Keratinocyte (primary cell): ENCODE results near the gene DRGX. TPM values are rescaled to one million over a fixed set of nuclear protein-coding genes. Genes with fewer than 3 reads are reported as not detected.

Source experiments
- DNase-seq: peaks from one replicate; pipeline ENCODE4 v3.0.0-alpha.2; 2011; ENCODE audit warnings: low read depth, missing footprints, low spot score
- FAIRE-seq: peaks from 2 replicates; lab custom pipeline; 2011; peaks lifted over from hg19 to GRCh38; lab: Jason Lieb, UNC
- H2AFZ ChIP-seq: 2 replicates; pipeline ENCODE4 v1.6.0; 2012; ENCODE audit warnings: low read length, control low read depth, inconsistent platforms; ENCODE audit not compliant: control insufficient read depth
- H3K27ac ChIP-seq: 2 replicates; pipeline ENCODE4 v1.5.1; 2011; ENCODE audit warnings: low read length; ENCODE audit not compliant: control insufficient read depth, insufficient read depth
- H3K27me3 ChIP-seq: 3 replicates; pipeline ENCODE4 v1.6.0; 2011; ENCODE audit warnings: low read length; ENCODE audit not compliant: control insufficient read depth, insufficient read depth; ENCODE audit errors: extremely low read depth
- H3K36me3 ChIP-seq, 2 experiments: 2 replicates in 1 of 2; 3 replicates in 1 of 2; pipeline ENCODE4 v1.5.1; 2011; ENCODE audit warnings: low read length in 2 of 2, mild to moderate bottlenecking in 1 of 2; ENCODE audit not compliant: control insufficient read depth in 2 of 2, insufficient read depth in 2 of 2; ENCODE audit errors: extremely low read depth in 1 of 2
- H3K4me1 ChIP-seq: 3 replicates; pipeline ENCODE4 v1.5.1; 2011; ENCODE audit warnings: low read length; ENCODE audit not compliant: control insufficient read depth, insufficient read depth; ENCODE audit errors: extremely low read depth
- H3K4me2 ChIP-seq: 3 replicates; pipeline ENCODE4 v1.6.0; 2011; ENCODE audit warnings: low read depth, low read length; ENCODE audit not compliant: control insufficient read depth, insufficient read depth; ENCODE audit errors: extremely low read depth
- H3K4me3 ChIP-seq, 3 experiments: fragments of 200-600 bp in 1 of 3; sonication (generic) in 1 of 3; 2 replicates in 2 of 3; 3 replicates in 1 of 3; pipeline ENCODE4 v1.5.1; 2011 to 2016; ENCODE audit warnings: low read length in 3 of 3, mild to moderate bottlenecking in 3 of 3, control low read depth in 2 of 3, inconsistent platforms in 1 of 3, low read depth in 1 of 3, mixed read lengths in 1 of 3, mixed run types in 1 of 3, moderate library complexity in 1 of 3; ENCODE audit not compliant: control insufficient read depth in 2 of 3, insufficient read depth in 2 of 3; ENCODE audit errors: extremely low read depth in 1 of 3
- H3K79me2 ChIP-seq: 2 replicates; pipeline ENCODE4 v1.6.0; 2012; ENCODE audit warnings: low read length; ENCODE audit not compliant: control insufficient read depth, insufficient read depth
- H3K9ac ChIP-seq: 3 replicates; pipeline ENCODE4 v1.6.0; 2011; ENCODE audit warnings: low read length; ENCODE audit not compliant: control insufficient read depth, insufficient read depth; ENCODE audit errors: extremely low read depth
- H3K9me1 ChIP-seq: 3 replicates; pipeline ENCODE4 v1.6.0; 2011; ENCODE audit warnings: low read length; ENCODE audit not compliant: control insufficient read depth, insufficient read depth; ENCODE audit errors: extremely low read depth
- H3K9me3 ChIP-seq: 2 replicates; pipeline ENCODE4 v1.5.1; 2012; ENCODE audit warnings: low read depth, low read length; ENCODE audit not compliant: control insufficient read depth
- H4K20me1 ChIP-seq: 3 replicates; pipeline ENCODE4 v1.6.0; 2011; ENCODE audit warnings: low read length; ENCODE audit not compliant: control insufficient read depth, insufficient read depth; ENCODE audit errors: extremely low read depth
- EZH2 ChIP-seq: IDR thresholded peaks from one replicate; pipeline ENCODE4 v1.6.1; 2012; ENCODE audit warnings: inconsistent platforms, mild to moderate bottlenecking, low read length, moderate library complexity
- dilution Hi-C: fragments of 300-500 bp; cut with MboI; formaldehyde crosslinking; loops from one replicate; pipeline ENCODE4 v1.7.0; 2020; ENCODE audit warnings: low sequenced_read_pairs; ENCODE audit not compliant: extremely low pct_ligation_motif_present
- polyA plus RNA-seq, 5 experiments: library from polyadenylated mRNA; depleted of rRNA in 3 of 5; stranded (reverse) in 3 of 5; stranded (forward) in 1 of 5; unstranded in 1 of 5; fragments of >200 nt; gene quantifications; 1 replicate in 1 of 5; 2 replicates in 3 of 5; 3 replicates in 1 of 5; pipeline versions ENCODE4 v1.2.1 to v1.2.3, GENCODE V29; 2011 to 2012; ENCODE audit warnings: missing spikeins in 2 of 5, low read depth in 1 of 5, low replicate concordance in 1 of 5
- TF ChIP-seq, protein P1 (sequence below), 3 experiments: IDR thresholded peaks in 1 of 3; conservative IDR thresholded peaks in 1 of 3; optimal IDR thresholded peaks in 1 of 3; 2 replicates in 2 of 3; 3 replicates in 1 of 3; pipeline versions ENCODE3 to v1.5.1; 2011; ENCODE audit warnings: low read length in 3 of 3, mild to moderate bottlenecking in 3 of 3, moderate library complexity in 2 of 3, control low read depth in 1 of 3, inconsistent platforms in 1 of 3; ENCODE audit not compliant: insufficient read depth in 2 of 3; ENCODE audit errors: extremely low read depth in 1 of 3

The DRGX gene
- polyA plus RNA-seq, 1 donor (not counting 4 experiments of a cell fraction or from before 2014, with no cell fraction given): not detected

DNA sequence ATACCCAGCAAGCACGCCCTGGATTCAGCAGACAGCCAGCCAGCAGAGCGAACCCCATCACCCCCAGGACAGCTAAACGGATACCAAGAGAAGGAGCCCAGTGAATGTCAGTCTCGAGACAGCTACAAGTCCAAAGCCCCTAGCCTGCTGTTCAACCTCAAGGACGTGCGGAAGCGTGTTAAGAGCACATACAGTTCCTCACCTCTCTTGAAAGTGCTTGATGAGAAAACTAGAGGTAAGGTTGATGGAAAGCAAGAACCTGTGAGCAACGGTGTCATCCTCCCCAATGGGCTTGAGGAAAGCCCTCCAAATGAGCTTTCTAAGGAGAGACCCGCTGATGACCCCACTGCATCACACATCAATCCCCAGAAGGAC lies 72.0 kb downstream of the DRGX start:
- no peak for FAIRE-seq
- no peak for DNase-seq

DNA sequence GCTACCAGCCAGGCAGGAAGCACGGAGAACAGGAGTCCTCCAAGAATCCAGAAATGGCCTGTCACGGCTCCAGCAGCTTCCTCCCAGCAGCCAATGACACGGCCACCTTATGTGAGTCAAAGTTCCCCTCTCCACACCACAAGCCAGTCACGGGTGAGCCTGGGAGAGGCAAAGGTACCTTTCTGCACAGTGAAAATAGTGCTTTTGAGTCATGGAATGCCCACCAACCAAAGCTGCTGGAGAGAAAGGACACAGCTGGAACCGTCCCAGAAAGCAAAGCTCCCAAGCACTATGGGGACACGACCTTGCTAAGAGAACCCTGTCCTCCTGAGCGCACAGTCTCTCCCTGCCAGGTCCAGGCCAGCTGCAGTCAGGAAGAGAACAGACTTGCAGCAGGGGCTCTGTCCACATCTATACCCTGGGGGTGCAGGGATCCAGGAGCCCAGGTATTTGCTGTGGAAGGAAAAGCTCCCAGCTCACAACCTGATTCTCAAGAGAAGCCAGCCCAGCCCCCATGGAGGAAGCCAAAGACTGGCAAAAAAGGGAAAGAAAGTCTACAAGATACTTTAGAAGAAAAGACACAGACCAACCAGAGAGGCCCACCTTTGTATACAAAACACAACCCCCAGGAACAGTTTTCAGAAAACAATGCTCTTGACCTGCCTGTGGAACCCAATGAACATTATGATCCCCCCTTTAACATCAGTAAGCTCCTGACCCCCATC lies 72.6 kb downstream of the DRGX start:
- Histone ChIP-seq H3K9me1 (no peaks in the 10 kb centered on the region), H3K36me3 (no peaks in the 10 kb centered on the region), H3K4me3 (no peak overlapping the region), H3K9me3 (no peaks in the 10 kb centered on the region), H3K4me1 (no peaks in the 10 kb centered on the region), H2AFZ (no peak overlapping the region), H3K9ac (no peak overlapping the region), H3K27me3 (peaks cover 13% of the 10 kb centered on the region), H3K27ac (no peak overlapping the region), H3K79me2 (no peaks in the 10 kb centered on the region), H4K20me1 (no peaks in the 10 kb centered on the region), H3K4me2 (no peak overlapping the region)
- FAIRE-seq (no peak), DNase-seq (no peak)
- dilution Hi-C loops: no loop called here
- TF ChIP-seq, protein P1, sequence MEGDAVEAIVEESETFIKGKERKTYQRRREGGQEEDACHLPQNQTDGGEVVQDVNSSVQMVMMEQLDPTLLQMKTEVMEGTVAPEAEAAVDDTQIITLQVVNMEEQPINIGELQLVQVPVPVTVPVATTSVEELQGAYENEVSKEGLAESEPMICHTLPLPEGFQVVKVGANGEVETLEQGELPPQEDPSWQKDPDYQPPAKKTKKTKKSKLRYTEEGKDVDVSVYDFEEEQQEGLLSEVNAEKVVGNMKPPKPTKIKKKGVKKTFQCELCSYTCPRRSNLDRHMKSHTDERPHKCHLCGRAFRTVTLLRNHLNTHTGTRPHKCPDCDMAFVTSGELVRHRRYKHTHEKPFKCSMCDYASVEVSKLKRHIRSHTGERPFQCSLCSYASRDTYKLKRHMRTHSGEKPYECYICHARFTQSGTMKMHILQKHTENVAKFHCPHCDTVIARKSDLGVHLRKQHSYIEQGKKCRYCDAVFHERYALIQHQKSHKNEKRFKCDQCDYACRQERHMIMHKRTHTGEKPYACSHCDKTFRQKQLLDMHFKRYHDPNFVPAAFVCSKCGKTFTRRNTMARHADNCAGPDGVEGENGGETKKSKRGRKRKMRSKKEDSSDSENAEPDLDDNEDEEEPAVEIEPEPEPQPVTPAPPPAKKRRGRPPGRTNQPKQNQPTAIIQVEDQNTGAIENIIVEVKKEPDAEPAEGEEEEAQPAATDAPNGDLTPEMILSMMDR (optimal IDR thresholded peaks at IDR 0.05 in 1 of 3, IDR thresholded peaks at IDR 0.05 in 1 of 3, conservative IDR thresholded peaks at IDR 0.05 in 1 of 3; ENCODE audit: extremely low read depth in 1 of 3, insufficient read depth in 2 of 3, low read length in 3 of 3): no peak
- TF ChIP-seq EZH2: no peak

More for the DNA sequence above, 72.0 kb downstream of the DRGX start:
- Histone ChIP-seq H3K36me3 (no peaks in the 10 kb centered on the region), H3K4me3 (no peak overlapping the region), H3K9me3 (no peaks in the 10 kb centered on the region), H3K4me1 (no peaks in the 10 kb centered on the region), H2AFZ (no peak overlapping the region), H3K9ac (no peak overlapping the region), H3K27ac (no peak overlapping the region), H3K79me2 (no peaks in the 10 kb centered on the region), H3K9me1 (no peaks in the 10 kb centered on the region), H4K20me1 (no peaks in the 10 kb centered on the region), H3K4me2 (no peak overlapping the region), H3K27me3 (peaks cover 13% of the 10 kb centered on the region)
- dilution Hi-C loops: no loop called here
- no peak for TF ChIP-seq EZH2
- TF ChIP-seq, protein P1 (optimal IDR thresholded peaks at IDR 0.05 in 1 of 3, IDR thresholded peaks at IDR 0.05 in 1 of 3, conservative IDR thresholded peaks at IDR 0.05 in 1 of 3; ENCODE audit: extremely low read depth in 1 of 3, insufficient read depth in 2 of 3, low read length in 3 of 3): no peak
